GM12891 (cell line): ENCODE data around the gene ZNF165.

ENCODE experiments used
- PAX5 ChIP-seq: IDR thresholded peaks from 2 replicates; pipeline ENCODE4 v1.6.1; 2011; ENCODE audit warnings: low read length, moderate library complexity, mild to moderate bottlenecking; ENCODE audit not compliant: insufficient read depth, severe bottlenecking
- POLR2A ChIP-seq: IDR thresholded peaks from 2 replicates; pipeline ENCODE4 v1.6.1; 2011; ENCODE audit warnings: low read depth, low read length, control low read depth
- POLR2AphosphoS5 ChIP-seq: IDR thresholded peaks from 2 replicates; pipeline ENCODE4 v1.6.1; 2011; ENCODE audit warnings: low read depth, low read length, control low read depth
- SPI1 ChIP-seq: IDR thresholded peaks from 2 replicates; pipeline ENCODE4 v1.6.1; 2011; ENCODE audit warnings: low read depth, low read length, control low read depth
- TAF1 ChIP-seq: IDR thresholded peaks from 2 replicates; pipeline ENCODE4 v1.6.1; 2011; ENCODE audit warnings: low read depth, low read length, control low read depth

- no peak for TF ChIP-seq TAF1
- no peak for TF ChIP-seq POLR2AphosphoS5
- TF ChIP-seq POLR2A = no peak
- no peak for TF ChIP-seq SPI1
- no peak for TF ChIP-seq PAX5
These were observed 37.8 kb downstream of the ZNF165 start for GRCh38 chr6:28118217-28118616.
